Putamen (tissue), 1 donor: ENCODE results near the gene TMEM235.

Experiments
- DNase-seq: peaks from one replicate; pipeline ENCODE4 v3.0.0-alpha.2; 2016; ENCODE audit warnings: low spot score

TMEM235 gene

GRCh38 chr17:78230996-78231935 is at the start of gene TMEM235:
TSS of gene TMEM235 (plus strand) at chr17:78231631. CDS start at chr17:78232024, 393 bp downstream.
- DNase-seq: no peak

- no peak for DNase-seq
Measured at GRCh38 chr17:78182504-78182903, 48.9 kb upstream of the TMEM235 start.

- no peak for DNase-seq
Measured at GRCh38 chr17:78183916-78184315, 47.5 kb upstream of the TMEM235 start.

DNA sequence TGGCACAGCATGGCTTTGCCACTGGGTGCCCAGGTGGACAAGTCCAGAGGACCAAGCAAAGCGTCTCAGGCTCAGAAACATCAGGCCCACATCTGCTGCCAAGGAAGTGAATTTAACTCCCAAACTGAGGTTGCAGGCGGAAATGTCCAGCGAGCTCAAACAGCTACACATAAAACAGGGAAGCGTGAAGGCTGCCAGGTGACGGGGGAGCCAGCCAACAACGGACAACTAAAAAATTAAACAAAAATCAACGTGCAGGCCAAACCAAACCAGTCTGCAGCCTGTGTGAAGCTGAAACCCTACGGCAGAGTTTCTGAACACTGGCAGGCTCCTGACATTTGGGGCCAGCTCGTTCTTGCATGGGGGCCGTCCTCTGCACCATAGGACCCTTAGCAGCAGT is 47.1 kb upstream of the TMEM235 start:
- DNase-seq: no peak

DNA sequence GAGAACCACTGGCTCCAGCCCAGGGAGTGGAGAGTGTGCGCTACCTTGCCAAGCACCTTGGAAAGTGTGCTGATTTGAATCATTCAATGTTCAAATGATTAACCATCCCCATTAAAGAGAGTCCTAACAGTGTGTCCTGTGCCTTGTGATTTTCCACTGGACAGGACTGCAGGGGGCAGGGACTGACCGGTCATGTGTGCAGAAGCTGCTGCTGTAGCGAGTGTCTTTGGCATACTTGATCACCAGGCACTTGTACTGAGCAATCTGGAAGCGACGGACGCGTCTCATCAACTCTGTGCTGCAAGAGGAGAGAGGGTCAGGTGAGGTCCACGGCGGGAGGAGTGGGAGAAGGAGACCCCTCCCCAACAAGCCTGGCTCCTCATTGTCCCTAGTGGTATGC is 46.6 kb upstream of the TMEM235 start:
- no peak for DNase-seq

- no peak for DNase-seq
Measured at GRCh38 chr17:78185981-78186691, 45.3 kb upstream of the TMEM235 start.

- peak; percentile 96 for DNase-seq
Measured at GRCh38 chr17:78186692-78187595, 44.5 kb upstream of the TMEM235 start, which contains the start of the genes AFMID and TK1. TSS of gene AFMID (plus strand) at chr17:78187362. CDS start at chr17:78187371, 9 bp downstream. TSS of gene TK1 (minus strand) at chr17:78187052. CDS start at chr17:78186994, 58 bp downstream.

- no peak for DNase-seq
Measured at GRCh38 chr17:78196716-78197115, 34.7 kb upstream of the TMEM235 start.

- DNase-seq: no peak
Measured at GRCh38 chr17:78197147-78197832, 34.1 kb upstream of the TMEM235 start.

DNA sequence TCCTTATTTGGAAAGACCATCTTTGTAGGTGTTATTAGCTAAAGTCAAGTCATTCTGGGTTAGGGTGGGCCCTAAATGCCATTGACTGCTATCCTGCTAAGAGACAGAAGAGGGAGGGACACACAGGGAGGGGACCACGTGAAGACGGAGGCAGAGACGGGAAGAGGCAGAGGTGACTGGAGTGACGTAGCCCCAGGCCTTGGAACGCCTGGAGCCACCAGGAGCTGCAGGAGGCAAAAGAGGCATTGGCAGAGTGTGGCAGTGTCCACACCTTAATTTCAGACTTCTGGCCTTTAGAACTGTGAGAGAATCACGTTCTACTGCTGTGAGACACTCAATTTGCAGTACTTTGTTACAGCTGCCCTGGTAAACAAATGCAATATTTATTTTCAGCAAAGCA is 31.0 kb upstream of the TMEM235 start:
- no peak for DNase-seq

DNA sequence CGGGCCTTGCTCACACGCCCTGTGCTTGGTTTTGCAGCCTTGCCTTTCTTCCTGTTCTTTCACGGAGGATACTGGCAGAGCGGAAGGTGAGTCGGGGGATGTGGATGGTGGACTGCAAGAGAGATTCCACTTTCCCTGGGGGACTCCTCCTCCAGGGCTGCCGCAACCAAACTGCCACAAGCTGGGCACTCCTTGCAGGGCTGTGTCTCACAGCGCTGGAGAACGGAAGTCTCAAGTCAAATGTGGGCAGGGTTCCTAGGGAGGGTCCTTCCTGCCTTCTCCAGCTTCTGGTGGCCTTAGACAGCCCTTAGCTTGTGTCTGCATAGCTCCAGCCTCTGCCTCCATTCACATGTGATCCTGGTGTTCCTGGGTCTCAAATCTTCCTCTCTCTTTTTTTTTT is 28.8 kb upstream of the TMEM235 start:
- DNase-seq: no peak

- DNase-seq: no peak
Measured at GRCh38 chr17:78204387-78205123, 26.9 kb upstream of the TMEM235 start.

DNA sequence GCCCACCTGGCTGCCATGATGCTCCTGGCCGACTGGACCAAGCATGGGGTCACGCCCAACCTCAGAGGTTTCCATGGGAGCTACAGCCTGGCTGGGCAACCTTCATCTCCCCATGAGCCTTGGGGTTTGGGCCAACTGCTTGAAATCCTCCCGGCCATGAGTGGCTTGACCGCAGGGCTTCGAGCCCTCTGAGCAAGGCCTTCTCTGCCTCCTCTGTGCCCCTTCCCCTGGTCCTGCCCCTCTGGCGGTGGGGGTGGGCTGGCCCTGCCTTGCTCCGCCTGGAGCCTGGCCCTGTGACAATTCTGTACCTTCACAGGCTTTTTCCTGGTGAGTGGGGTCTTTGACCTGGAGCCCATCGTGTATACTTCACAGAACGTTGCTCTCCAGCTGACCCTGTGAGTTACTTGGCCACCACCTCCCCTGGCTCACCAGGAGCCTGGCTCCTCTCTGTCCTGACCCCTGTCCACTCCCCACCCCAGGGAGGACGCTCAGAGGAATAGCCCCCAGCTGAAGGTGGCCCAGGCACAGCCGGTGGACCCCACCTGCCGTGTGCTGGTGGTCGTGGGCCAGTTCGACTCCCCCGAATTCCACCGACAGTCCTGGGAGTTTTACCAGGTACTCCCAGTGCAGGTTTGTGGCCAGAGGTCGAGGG is 26.2 kb upstream of the TMEM235 start:
- no peak for DNase-seq

- no peak for DNase-seq
Measured at GRCh38 chr17:78206298-78206697, 25.1 kb upstream of the TMEM235 start.

DNA sequence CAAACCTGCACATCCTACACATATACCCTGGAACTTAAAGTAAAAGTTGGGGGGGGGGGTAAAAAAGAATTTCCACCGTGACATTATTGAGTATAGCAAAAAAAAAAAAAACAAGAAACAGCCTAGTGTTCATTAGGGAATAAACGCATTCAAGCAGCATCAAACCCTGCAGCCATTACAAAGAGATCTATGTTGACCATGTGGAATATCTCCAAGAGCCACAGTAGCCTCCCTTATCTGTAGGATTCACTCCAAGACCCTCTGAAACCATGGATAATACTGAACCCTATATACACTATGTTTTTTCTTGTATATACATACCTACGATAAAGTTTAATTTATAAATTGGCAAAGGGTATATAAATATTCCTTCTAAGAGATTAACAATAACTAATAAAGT is 22.9 kb upstream of the TMEM235 start:
- no peak for DNase-seq

GRCh38 chr17:78210111-78210510 is 21.3 kb upstream of the TMEM235 start:
- no peak for DNase-seq

- DNase-seq: no peak
Measured at GRCh38 chr17:78211032-78211431, 20.4 kb upstream of the TMEM235 start.

DNA sequence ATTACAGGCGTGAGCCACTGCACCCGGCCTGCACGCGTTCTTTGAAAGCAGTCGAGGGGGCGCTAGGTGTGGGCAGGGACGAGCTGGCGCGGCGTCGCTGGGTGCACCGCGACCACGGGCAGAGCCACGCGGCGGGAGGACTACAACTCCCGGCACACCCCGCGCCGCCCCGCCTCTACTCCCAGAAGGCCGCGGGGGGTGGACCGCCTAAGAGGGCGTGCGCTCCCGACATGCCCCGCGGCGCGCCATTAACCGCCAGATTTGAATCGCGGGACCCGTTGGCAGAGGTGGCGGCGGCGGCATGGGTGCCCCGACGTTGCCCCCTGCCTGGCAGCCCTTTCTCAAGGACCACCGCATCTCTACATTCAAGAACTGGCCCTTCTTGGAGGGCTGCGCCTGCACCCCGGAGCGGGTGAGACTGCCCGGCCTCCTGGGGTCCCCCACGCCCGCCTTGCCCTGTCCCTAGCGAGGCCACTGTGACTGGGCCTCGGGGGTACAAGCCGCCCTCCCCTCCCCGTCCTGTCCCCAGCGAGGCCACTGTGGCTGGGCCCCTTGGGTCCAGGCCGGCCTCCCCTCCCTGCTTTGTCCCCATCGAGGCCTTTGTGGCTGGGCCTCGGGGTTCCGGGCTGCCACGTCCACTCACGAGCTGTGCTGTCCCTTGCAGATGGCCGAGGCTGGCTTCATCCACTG is 17.3 kb upstream of the TMEM235 start, which contains the start of gene BIRC5:
TSS of gene BIRC5 (plus strand) at position 238 of the 690 bp plus-strand sequence. CDS start at position 302, 64 bp downstream.
- peak; percentile 83 for DNase-seq

- no peak for DNase-seq
Measured at GRCh38 chr17:78214706-78215061, 16.7 kb upstream of the TMEM235 start.
